Anterior cingulate cortex (tissue), 58 donors: ENCODE measurements around the gene TTC23.

ENCODE experiments used
- DNase-seq, 58 donors: peaks; one replicate each; lab custom pipeline; 2025; lab: John Stamatoyannopoulos, UW

Gene TTC23

DNA sequence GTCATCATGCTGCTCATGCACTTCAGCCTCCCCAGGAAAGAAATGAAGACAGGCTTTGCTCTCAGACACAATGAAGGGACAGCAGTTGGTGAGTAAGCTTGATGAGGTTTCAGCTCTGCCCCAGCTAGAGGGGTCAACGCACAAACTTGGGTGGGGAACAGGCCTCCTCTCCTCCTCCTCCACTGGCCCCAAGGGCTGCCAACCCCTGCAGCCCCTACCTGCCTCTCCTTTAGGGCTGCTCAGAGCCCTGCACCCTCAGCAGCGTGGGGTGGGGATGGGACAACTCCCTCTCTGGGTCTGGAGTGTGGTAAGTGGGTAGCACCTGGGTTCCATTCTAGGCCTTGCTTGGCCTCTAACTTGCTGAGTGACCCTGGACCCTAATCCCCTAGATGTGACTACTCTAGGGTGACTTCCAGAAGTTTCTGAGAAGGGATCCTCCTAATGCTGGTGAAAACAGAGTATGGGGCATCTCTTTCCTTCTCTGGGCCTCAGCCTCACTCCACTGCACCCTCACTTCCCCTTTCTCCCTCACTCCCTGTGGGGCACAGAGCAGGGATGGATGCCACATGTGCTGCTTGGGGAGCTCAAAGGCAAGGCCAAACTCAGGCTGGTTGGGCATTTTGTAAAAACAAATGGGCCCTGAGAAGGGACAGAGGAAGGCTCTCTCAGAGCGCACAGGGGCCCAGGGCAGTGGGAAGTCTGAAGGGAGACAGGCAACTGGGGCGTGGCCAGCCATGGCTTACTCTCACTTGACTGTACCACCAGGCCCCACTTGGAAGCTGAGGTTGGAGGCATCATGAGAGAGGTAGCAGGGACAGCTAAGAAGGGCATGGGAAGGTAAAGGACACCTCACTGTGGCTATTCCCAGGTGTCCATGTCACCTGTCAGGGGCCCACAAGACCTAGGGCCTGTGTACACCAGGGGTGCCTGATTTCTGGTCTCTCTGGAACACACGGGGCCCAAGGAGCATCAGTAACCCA lies 80.5 kb downstream of the TTC23 start:
- DNase-seq: no peak

DNA sequence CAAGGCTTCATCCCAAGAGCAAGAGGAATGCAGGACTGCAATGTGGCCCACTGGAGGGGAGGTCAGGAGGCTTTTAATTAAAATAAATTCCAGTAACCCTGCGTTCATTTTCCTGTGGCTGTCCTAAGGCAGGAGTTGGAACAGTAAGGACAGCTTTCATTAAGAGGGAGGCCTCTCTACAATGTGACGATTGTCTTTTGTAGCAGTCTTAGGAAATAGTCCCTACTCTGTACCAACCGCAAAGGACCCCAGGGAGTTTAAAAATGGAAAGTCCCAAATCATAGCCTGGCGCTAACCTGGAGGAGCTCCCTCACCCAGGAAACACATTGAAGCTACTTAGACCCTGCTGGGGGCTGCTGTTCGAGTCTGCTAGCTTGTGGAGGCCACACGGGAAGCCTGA lies 81.7 kb downstream of the TTC23 start:
- DNase-seq: no peak

DNA sequence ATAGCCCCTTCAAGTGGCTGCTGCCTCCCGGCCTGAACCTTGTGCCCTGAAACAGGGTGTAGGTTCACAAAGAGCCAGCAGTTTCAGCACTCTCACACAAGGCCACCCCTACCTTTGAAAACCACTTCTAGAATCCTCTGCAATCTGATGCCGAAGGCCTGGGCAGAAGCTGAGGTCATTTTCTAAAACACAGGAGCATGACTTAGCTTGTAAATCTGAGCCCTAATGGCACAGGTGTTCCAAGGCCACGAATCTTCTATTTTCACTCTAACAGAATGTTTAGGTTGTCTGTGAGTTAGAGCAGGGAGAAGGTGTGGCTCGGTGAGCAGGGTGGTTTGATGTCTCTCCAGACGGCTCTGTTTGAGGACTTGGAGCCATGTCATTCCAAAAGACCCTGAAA lies 82.2 kb downstream of the TTC23 start:
- no peak for DNase-seq

DNA sequence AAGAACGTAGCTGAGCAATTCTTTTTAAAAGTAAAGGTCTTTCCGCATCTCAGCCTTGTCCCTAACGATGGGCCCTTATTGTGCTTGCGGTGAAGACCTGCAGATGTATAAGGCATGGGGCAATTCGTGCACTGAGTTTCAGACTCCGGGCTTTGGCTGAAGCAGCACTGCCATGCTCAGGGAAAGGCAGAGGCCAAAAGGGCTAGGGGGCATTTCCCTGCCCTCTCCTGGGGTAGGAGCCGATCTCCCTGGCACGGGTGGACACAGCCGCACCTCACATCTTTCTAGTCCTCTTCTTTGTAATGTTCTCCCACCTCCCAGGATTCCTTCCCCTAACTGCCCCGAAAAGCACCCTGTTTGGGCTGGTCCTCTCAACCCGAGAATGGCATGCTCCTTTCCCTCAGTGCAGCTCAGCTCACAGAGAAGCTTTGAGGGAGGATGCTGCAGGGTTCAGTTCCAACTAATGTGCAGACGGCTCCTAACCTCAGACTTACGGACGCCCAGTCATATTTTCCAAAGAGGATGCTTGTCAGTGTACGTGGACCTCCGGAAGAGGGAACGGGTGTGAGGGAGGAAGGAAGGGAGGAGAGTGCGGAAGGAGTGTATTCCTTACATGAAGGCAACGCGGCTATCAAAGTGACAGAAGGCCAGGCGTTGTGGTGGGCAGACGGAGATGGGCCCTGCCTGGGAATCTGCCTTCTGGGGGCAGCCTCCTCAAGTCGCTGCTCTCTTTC lies 83.3 kb downstream of the TTC23 start:
- no peak for DNase-seq

DNA sequence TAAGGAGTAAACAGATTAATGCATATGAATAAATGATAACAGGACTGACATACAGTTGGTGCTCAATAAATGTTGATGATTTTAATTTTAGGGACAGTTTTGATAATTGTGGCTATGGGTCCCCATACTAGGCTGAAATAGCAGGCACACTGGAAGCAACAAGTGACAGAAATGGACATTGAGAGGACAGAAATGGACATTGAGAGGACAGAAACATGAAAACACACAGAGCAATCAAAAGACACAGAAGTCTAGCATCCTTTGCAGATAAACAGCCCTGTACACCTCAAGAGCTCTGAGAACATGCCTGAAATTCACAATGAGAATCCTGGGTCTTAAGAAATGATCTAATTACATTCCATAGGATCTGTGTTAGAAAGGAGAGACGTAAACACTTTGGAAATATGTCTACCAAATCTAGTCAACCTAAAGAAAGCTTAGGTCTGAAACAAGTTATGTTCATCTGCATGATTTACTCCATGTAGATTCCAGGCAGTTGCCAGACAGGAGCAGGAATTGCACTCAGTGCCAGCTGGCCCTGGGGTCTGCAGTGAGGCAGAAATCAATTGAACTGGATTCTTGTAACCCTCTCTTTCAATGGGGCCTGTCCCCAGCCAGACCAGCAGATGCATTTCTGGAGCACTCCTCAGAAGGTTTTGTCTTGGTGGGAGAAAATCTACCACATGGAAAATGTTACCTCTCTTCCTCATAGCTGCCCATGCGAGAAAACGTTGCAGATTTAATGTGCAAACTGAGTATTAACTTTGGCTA lies 84.2 kb downstream of the TTC23 start:
- peak in 1 of 58 donors; percentile 8 for DNase-seq

DNA sequence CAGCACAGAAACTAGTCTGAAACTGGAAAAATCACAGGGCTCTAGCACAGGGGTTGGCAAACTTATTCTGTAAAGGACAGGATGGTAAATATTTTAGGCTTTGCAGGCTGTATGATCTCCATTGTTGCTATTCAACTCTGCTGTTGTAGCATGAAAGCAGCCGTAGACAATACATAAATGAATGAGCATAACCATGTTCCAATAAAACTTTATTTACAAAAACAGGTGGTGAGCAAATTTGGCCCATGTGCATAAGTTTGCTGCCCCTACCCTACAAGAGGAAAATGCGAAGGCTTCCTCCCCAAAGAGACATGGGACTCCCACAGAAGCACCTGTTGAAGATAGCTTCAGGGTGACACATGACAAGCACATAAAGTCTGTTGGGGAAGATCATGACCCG lies 85.3 kb downstream of the TTC23 start:
- no peak for DNase-seq

DNA sequence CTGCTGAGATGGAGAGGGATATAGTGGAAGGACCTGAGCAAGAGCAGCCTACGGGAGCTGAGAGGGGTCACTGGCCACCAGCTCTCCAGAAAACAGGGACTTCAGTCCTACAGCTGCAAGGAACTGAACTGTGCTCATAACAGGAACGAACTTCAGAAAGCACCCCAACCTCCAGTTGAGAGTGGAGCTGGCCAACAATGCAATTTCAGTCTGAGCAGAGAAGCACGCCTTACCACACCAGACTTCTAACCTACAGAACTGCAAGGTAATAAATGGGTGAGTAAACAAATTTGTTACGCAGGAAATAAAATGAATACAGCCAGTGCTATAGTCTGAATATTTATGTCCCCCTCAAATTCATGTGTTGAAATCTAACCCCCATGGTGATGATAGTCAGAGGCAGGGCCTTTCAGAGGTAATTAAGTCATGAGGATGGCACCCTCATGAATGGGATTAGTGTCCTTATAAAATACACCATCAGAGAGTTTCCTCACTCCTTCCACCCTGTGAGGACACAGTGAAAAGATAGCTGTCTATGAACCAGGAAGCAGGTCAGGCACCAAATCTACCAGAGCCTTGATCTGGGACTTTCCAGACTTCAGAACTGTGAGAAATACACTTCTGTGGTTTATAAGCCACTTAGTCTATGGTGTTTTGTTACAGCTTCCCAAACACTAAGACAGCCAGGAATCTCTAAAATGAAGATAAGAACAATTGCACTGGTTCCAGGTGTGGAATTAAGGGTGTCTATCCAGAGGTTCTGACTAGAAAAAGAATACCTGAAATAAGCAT lies 85.9 kb downstream of the TTC23 start:
- no peak for DNase-seq

DNA sequence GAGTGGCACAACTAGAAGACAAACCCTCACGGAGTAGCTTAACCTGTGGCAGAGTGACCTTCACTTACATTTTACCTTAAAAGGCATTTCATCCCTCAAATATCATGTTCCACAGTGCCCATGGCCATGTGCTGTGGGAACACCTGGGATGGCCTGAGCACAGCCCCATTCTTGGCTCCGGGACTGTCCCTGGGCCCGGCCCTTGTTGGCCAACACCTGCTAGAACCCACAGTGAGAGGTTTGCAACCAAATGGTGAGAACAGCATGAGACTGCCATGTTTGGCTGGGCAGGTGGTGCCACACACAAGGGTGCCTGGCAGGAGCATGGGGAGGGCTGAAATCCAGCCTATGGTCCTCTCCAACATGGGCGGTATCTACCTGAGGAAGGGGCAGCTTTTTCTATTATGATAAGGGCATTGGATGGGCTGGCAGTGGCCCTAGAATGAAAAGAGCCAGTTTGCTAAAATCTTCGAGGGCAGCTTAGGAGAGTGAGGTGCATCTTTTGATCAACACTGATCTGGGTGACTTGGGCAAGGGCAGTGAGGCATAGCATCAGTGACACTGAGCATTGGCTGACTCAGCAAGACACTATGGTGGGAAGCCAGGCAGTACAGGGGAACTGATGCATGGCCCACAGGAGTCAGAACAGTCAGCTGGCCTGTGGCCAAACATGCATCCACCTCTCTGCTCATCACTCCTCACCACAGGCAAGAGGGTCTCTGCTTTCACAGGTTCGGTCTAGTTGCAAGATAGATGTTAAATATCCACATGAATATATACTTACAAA lies 90.6 kb downstream of the TTC23 start:
- no peak for DNase-seq

DNA sequence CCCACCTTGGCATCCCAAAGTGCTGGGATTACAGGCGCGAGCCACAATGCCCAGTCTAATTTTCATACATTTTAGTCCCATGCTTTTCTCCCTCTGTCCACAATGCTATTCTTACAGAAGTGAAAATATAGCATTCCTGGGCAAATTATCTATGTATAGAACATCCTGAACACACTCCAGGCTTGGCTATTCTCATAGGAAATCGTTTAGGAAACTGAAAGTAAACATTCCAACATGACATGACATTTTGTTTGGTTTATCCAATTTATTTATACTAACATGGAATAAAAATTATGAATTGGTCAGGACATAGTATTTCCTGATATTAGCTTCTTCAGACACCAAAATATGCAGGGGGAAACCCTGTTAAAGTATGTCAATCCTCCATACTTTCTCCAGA lies 91.9 kb downstream of the TTC23 start:
- DNase-seq: no peak

DNA sequence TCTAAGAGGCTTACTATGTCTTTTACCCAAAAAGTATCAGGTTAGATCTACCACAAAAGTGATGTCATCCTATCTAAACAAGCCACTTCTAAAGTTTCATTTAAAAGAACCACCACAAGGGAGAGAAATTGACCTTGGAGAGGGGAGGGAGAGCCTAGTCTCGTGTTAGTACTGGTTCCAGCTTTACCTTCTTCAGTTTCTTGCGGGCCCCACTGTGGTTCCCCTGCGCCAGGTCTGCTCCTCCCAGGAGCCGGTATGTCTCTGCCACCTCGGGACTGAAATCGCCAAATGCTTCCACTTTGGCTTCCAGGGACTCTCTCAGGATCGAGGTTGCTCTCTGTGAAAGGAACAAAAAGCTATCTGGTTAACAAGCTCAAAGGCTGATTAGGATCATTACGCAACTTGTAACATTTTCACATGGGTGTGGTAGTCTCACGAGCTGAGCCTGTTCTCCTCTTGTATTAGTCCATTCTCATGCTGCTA lies 93.4 kb downstream of the TTC23 start:
- DNase-seq: no peak

DNA sequence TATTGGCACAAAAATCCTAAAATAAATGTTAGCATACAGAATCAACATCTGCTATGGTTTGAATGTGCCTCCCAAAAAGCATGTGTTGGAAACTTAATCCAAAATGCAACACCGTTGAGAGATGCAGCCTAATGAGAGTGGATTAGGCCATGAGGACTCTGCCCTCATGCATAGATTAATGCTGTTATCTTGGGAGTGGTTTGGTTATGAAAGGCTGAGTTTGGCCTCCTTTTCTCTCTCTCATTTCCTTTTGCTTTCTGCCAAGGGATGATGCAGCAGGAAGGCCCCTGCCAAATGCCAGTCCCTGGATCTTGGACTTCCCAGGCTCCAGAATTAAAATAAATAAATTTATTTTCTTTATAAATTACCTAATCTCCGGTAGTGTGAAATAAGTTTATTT lies 95.1 kb downstream of the TTC23 start:
- DNase-seq: no peak

DNA sequence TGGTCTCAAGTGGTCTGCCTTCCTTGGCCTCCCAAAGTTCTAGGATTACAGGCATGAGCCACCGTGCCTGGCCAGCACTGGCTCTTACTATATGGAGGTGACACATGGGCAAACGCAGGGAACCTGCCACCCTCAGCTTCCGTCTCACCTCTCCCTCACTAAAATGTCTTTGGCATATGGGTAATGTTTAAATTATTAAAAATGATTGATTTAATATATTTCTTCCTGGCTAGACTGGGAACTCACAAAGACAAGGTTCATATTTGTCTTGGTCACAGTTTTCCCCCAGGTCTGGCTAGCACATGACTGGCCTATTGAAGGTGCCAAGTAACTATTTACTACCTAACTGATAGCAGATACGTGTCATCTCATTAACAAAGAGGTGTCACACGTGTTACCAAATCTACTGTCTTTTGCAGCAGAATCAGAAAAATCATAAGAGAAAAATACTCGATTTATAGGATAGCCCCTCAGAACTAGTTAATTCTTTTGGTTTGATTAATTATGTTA lies 96.3 kb downstream of the TTC23 start:
- no peak for DNase-seq

DNA sequence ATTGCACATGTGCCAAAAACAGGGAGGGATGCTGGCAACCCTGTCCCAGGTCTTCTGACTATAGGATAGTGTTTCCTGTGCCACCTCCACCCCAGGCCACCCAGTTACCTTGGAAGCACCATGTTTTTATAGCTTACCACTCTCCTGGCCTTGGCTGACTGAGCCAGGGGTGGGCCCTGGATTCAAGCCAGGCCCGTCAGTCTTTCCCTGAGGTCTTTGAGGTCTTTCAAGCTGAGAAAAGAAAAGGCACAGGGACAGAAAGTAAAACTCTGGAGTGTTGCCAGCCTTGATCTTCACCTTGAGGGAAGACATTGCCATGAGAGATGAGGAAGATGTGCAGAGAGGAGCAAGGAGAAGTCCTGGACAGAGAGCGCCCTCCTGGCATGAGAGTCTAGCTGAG lies 98.2 kb downstream of the TTC23 start:
- DNase-seq: no peak

DNA sequence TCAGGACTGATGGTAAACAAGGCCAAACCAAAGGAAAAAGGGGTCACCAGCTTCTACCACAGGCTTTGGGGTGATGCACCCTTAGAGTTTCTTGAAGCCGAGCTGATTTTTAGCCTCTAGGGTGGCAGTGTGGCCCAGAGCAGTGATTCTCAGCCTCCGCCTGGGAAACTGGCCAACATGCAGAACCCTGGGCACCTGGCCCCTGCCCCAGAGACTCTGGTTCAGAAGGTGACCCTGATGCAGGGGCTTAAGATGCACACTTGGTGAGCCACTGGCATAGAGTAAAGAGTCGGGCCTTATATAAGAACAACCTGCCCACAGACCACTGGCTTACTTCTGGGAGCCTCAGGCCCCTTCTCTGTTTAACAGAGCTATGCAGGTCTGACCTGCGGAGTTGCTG lies 100.0 kb downstream of the TTC23 start:
- DNase-seq: no peak

DNA sequence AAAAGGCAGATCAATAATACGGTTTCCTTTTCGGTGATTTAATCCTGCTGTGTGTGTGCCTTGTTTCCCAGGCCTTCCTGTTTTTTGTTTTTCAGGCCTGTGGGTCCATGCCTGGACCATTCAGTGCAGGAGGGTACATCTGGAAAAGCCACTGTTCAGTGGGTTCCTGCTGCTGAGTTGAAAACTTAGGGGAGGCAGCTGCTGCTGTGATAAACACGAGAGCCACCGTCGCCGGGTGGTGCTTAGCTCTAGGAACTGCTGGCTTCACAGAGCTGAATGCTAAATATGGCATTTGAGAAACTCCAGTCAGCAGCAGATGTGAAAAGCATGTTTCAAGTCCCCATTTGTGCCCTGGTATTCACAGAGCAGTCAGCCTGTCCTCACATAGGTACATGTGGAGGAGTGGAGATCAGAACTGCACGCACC lies 100.5 kb downstream of the TTC23 start:
- peak in 19 of 58 donors; percentile 15 to 63 (median 31) for DNase-seq

DNA sequence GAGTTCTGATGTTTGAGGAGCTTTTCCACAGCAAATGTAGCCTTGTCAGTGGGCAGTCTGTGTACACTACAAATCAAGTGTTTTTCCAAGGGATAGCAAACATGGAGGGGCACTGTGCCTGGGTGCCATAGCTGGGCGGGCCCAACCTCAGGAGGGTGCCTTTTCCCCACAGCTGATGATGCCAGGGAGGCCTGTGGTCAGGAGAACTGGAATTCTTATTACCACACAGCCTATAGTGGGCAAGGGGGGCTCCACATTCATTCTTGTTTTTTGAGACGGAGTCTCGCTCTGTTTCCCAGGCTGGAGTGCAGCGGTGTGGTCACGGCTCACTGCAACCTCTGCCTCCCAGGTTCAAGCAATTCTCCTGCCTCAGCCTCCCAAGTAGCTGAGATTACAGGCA lies 102.7 kb downstream of the TTC23 start:
- no peak for DNase-seq

DNA sequence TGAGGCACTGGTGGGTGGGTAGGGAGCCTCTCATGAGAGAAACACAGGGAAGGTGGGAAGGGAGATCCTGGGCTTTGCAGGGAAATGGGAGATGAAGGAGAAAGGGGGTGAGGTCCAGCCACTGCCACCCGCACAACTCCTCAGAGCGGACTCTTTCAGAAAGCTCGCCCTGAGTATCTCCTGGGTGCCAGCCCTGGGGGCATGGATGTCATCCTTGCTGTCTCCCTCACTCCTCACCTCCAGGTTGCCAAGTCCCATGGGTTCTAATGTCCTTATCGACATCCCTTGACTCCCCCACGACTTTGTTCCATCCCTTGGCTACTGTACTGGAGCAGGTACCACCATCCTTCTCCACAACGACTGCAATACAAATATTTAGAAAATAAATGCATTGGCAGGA lies 103.6 kb downstream of the TTC23 start:
- DNase-seq: no peak

DNA sequence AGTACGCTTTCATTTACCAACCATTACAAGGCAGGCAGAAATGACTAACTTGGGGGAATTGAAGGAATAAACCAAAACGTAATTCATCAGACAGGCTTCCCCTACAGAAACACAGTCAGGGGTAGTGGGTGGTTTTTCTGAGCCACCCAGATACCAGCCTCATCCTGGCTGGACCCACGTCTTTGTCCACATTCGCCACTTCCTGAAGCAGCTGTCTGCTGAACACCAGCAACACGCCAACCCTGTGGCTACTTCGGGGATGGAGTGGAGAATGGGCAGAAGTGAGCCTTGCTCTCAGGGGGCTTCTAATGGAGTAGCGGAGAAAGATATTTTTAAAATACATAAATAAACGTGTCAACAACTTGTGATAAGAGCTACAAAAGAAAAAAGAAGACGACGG lies 104.4 kb downstream of the TTC23 start:
- no peak for DNase-seq
